Superior temporal gyrus (tissue), 1 donor: Measurements from ENCODE around the gene YIPF1.

Experiments used
- DNase-seq: peaks from one replicate; pipeline ENCODE4 v3.0.0-alpha.2; 2016; ENCODE audit errors: extremely low spot score

The YIPF1 gene

DNA sequence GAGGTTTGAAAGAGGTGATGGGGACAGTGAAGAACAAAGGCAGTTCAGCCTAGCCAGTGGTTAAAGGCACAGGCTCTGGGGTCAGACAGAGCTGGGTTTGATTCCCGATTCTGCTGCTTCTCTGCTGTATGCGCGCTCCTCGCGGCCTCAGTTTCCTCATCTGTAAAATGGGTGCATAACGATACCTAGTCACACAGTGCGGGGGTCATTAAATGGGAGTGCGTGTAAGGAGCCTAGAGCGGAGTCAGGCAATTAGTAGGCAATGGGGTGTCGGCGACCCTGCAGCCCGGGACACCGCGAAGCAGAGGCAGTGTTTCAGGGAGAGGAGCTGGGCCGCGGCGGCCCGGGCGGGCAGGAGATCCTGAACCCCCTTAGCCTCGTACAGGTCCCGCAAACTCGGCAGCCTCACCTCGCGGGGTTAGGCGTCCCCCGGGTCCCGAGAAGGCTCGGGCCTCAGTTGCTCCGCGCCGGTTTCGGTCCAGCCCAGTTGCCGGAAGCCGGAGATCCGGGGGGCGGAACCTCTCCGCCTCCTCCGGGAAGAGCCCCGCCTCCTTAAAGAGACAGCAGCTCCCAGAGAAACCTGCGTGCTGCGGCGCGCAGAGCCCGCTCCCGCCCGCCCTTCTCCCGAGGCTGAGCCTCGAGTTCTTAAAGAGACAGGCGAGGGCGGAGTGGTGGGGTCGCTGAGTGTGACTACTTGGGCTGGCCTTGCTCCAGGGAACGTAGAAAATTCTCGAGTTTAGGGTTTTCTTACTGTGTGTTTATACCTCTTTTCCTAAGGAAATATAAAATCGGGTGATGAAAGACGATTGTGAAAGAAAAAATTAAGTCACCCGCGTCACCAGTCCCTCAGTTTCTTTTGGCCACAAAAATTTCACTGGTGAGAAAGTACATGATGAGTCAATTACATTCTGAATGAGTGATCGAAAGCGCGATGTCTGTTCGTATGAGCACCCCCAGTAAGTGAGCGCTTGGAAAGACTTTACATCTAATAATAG lies at the start of gene YIPF1:
Gene YIPF1, minus strand, starts transcription at position 494 of the 995 bp plus-strand sequence. CDS start 860 bp downstream, outside the sequence.
- DNase-seq = peak; percentile 94

DNA sequence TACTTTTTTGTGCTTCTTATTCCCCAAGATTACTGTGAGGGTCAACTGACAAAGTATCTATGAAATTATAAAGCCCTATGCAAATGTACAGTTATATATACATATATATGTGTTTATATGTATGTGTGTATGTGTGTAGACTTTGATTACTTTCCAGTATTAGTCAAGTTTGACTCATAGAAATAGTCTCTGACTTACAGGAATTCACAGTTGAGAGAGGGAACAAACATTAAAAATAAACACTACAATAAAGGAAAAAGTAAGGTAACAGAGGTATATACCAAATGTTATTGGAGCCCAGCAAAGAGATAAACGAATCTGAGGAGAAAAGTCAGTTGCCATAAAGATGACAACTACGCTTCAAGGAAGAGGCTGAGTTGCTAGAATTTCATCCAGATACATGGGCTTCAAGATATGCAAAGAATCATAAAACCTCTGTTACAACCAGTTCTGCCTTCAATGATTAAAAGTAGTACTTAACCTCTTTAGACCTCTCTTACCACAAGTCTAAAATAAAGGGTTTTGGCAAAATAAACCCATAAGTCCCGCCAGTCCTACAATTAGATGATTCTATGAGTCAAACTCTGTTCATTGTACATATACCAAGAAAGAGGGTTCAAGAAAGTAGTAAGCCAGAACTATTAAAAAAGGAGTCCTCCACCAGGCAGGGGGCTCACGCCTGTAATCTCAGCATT lies 48.7 kb upstream of the YIPF1 start:
- DNase-seq = no peak

DNA sequence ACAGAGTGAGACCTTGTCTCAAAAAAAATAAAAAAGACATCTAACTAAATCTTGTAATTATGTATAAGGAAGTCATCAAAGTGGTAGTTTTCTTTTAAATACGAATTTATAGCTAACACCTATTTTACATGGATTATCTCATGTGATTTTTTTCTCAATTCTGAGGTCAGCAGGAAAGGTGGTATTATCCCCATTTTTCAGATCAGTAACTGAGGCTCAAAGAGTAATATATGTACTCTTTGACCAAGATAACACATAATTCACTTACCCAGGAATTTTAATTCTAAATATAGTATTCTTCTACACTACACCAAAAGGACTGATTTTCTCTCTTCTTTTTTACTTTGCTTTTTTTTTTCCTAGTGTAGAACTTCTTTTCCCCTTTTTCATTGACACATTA lies 46.8 kb upstream of the YIPF1 start:
- no peak for DNase-seq

DNA sequence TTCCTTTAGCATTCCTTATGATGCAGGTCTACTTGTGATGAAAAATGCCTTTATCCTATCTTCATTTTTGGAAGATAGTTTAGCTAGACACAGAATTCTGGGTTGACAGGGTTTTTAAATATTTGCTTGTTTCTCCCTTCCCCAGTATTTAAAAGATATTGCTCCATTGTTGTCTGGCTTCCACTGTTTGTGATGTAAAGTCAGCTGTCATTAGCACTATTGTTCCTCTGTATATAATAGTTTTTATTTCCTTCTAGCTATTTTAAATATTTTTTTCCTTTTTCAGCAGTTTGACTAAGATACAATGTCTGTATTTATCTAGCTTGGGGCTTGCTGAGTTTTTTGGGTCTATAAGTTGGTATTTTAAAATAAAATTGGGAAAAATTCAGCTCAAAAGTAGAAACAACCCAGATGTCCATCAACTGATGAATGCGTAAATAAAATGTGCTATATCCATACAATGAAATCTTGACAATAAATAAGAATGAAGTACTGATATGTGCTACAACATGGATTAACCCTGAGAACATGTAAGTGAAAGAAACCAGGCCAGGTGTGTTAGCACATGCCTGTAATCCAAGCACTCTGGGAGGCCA lies 44.7 kb upstream of the YIPF1 start:
- DNase-seq = no peak

DNA sequence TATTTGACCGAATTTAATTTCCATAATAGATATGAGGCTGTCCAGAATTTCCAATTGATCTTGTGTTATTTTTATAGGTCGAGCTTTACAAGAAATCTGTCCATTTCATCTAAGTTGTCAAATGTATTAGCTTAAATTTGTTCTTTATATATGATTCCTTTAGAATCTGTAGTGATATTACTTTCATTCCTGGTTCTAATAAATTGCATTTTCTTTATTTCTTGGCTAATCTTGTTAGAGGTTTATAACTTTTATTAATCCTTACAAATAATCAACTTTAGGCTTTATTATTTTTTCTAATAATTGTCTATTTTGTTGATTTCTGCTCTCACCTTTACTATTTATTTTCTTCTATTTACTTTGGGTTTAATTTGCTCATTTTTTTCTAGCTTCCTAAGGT lies 41.9 kb upstream of the YIPF1 start:
- no peak for DNase-seq

DNA sequence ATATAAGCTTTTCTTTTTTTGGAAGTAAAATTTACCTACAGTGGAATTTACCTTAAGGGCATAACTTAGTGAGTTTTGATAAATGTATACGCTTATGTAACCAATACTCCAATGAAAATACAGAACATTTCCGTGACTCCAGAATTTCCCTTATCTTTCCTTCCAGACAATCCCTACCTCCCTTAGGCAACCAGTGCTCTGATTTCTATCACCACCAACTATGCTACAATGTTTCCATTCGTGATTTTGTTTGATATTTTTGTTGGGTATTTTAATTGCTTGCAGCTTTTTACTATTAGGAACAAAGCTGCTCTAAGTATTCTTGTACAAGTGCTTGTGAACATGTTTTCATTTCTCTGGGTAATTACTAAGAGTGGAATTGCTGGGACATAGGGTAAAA lies 41.3 kb upstream of the YIPF1 start:
- DNase-seq = no peak

DNA sequence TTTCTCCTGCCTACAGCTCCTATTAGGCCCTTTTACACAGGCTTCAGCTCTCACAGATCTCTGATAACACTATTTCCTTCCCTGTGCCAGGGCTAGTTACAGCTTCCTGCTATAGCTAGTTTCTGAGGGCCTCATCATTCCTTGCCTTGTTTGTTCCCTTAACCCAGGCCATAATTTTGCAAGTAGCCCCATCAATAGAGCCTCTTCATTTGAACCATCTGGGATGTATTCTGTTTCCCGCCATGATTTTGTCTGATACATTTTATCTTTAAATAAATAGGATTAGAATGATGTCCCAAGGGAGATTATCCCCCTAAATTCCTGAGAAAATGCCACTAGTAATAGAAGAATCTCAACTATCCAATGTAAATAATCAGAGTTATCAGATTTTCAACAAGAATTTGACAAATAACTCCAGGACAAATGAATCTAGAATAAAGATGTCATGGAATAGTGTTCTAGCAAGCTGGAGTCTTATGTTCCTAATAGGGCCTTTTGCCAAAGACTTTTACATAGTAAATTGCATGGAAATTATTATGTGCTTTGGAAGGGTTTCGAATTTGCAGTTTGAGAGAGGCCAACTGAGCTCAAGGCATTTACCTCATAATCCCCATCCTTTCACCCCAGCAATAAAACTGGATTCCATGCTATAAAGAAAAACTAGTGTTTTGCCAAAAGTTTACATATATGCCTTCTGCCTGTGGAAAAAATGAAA lies 39.8 kb upstream of the YIPF1 start:
- DNase-seq = no peak

DNA sequence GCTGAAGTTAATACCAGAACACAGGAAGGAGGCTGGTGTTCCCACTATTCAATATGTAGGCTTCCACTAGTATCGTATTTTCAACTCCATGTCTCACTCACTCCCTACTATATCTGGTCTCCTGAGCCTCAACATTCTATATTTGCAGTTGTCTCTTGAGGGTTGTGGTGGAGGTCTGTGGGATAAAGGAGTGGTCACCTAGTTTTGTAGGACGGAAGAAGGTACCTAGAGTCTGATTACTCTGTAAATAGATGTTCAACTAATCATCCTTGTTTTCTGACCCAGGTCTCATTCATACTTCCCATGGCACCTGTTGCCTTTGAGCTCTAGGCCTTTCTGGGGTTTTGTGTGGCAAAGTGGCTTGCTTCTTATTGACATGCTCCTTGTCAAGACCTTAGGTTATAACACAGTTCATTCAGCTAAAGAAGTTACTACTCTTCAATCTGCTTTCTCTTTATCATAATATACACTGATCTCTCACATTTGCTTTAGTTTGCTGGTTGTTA lies 37.8 kb upstream of the YIPF1 start:
- DNase-seq = no peak

DNA sequence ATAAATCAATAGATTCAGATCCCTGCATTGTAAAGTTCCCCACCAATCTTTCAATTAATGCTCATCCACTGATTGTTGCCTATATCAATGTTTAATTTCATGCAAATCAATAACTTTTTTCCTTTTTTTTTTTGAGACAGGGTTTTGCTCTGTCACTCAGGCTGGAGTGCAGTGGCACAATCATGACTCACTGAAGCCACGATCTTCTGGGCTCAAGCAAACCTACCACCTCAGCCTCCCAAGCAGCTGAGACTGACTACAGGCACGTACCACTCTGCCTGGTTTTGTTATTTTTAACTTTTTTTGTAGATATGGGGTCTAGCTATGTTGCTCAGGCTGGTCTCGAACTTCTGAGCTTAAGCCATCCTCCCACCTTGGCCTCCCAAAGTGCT lies 30.1 kb upstream of the YIPF1 start:
- no peak for DNase-seq

DNA sequence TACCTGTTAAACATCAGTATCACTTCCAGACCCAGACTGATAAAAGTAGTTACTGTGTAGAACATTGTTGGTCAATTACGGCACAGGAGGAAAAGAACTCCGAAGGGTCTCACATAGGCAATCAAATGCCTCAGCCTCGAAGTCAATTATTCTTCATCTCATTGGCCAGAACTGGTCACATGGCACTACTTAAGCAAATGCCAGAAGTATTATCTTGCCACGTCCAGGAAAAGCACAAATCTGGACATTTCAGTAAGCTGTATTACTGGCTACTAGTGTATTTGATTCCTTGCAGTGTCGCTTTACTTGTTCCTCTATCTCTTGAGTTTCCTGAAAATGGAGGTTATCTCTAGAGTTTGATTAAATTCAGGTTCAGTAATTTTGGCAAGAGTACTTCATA lies 28.7 kb upstream of the YIPF1 start:
- no peak for DNase-seq

DNA sequence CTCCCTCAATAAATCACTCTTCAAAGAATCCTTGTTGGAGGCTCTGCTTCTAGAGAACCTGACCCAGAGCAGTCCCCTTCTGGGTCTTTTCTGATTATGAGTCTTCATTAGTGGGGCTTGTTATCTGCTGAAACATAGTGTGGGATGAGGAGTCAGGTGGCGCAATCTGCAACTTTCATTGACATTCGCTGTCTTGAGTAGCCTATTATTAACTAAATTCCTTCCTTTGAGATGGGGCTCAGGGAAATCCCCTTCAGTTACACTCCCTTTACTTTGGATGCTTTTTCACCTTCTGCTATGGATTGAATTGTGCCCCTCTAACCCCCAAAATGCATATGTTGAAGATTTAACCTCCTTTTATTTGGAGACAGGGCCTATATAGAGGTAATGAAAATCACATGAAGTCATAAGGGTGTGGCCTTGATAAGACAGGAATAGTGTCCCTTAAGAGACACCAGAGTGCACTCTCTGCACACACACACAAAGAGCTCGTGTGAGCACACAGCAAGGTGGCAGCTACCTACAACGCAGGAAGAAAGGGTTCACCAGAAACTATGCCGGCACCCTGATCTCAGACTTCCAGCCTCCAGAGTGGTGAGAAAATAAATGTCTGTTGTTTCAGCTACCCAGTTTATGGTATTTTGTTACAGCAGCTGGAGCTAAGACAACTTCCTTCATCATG lies 23.9 kb upstream of the YIPF1 start:
- DNase-seq = peak; percentile 30

DNA sequence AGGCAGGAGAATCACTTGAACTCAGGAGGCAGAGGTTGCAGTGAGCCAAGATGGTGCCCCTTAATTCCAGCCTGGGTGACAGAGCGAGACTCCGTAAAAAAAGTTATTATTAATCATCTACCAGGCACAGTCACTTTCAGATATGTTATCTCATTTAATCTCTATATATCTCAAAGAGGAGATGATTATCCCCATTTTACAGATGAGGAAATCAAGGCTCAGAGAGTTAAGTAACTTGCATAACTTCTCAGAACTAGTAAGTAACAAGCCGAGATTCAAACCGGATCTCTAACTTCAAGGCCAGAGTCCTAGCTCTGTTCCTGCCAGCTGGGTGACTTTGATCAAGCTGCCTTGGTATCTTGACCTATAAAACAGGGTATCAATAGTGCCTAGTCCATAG lies 21.8 kb upstream of the YIPF1 start:
- DNase-seq = no peak

DNA sequence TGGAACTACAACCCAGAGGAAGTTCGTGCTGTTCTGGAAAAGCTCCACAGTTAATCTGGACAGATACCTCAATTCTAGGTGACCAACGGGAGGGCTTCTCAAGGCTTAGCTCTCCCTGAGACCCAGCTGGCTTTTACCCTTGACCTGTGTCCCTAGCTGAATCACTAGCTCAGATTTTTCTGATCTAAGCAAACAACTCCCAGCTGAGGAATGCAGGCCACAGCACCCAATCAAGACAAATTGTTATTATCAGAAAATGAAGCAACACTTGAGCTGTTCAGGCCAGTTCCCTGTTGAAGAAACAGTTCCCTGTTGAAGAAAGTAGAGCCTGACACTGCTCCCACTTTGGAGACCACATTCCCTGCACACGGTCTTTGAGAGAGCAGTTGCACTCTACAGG lies 20.3 kb upstream of the YIPF1 start:
- no peak for DNase-seq

DNA sequence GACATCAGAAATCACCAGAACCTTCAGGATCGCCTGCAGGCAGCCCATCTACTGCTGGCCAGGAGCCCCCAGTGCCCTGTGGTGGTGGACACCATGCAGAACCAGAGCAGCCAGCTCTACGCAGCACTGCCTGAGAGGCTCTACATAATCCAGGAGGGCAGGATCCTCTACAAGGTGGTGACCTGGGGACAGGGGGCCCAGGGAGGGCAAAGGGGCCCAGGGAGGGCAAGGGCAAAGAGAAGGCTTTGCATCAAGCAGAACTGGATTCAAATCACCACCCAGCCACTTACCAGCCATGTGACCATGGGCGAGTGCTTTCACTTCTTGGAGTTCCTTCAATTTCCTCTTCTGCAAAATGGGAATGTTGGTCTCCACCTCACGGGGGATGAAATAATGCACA lies 16.5 kb upstream of the YIPF1 start:
- no peak for DNase-seq

DNA sequence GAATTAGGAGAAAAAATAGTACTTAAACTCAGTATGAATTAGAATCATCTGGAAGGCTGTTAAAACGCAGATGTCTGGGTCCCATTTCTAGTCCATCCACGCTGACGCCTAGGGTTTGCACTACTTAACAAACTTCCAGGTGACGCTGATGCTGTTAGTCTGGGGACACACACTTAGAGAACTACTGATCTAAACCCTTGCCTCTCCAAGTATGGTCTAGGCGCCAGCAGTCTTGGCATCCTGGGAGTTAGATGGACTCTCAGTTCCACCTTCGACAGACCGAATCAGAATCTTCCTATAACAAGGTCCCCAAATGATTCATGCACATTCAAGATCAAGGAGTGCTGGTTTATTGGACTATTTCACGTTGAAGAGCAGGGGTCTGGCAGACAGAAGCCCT lies 15.9 kb upstream of the YIPF1 start:
- DNase-seq = no peak

DNA sequence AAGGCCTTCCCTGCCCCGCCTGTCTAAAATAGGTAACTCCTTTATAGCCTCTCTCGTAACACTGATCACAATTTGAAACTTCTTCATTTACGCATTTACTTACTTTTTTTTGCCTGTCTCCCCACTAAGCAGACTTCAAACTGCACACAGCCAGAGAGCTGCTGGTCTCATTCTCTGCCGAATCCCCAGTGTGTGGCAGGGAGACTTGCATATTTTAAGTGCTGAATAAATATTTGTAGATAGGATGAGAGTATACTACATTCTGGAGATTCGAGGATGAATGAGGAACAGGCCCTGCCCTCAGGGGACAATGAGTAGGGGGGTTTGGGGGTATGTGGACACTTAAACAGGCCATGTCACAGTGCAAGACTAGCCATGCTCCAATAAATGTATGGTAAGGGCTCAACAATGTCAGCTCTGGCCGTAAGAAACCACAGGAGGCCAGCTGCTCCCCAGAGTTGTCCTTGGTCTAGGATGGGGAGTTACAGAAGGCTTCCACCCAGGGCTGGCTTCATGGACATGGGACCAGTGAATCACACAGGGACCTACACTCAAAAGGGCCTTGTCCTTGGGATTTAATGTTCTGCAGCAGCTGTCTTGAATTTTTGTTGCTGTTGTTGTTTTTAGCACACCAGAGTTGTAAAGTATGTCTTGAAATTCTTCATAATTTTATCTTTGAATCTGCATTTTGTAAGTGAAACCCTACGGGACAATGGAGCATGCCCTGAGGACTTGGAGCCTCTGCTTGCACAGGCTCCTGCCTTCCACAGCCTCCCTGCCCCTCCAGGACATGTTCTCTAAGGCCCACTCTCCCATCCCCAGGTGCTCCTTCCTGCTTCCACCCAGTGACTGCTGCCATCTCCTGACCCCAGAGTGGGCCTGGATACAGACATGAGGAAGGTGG lies 12.9 kb upstream of the YIPF1 start:
- no peak for DNase-seq

DNA sequence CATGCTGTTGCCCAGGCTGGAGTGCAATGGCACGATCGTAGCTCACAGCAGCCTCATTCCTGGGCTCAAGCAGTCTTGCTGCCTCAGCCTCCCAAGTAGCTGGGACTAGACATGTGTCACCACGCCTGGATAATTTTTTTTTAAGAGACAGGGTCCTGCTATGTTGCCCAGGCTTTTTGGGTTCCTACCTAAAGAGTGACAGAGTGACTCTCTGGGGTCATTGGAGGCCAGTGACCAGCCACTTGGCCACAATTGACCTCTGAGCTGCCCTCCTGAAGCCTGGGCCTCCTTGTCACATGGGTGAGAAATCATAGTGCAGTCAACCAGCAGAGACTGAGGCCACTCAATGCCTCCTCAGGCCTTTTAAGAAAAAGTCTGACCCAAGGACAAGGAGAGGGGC lies 10.1 kb upstream of the YIPF1 start:
- no peak for DNase-seq

DNA sequence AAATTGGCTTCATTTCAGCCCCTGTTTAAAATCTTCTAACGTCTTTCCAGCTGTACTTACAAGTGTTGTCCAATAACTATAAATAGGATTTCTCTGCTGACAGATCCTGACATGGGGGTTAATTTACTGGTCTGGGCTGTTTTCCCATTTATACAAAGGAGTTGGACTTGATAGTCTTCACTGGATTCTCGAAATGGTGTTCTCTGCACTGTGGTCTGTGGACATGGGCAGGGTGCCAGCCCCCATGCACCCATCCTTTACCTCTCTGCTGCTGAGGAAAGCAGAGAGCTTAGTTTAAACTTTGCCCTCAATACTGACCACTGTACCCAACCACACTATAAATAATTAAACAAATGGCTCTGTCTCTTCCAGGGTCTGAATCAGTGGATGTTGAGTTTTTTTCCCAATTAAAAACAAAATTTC lies 9.6 kb upstream of the YIPF1 start:
- DNase-seq = no peak

DNA sequence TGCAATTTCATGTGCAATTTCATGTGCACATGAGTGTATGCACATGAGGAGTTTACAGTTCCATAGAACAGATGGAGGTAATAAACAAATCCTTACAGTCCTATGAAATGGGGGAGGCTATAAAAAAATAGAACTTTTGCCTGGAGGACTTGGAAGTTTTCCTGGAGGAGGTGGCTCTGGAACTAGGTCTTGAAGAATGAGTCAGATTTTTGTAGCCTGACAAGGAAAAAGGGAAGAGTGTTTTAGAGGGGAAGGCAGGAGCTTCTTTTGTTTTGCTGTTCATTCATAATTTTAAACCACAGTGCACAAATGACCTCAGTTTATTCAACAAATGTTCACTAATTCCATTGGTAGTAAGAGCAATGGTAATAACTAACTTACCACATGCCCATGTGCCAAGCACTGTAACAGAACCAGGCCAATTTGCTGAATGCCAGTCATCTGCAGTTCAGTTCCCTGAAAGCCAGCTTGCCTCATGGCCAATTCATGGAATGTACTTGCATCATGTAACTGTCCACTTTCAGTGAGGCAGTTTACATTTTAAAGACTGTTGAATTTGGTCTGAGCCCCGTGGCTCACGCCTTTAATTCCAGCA lies 7.1 kb upstream of the YIPF1 start:
- peak; percentile 69 for DNase-seq

DNA sequence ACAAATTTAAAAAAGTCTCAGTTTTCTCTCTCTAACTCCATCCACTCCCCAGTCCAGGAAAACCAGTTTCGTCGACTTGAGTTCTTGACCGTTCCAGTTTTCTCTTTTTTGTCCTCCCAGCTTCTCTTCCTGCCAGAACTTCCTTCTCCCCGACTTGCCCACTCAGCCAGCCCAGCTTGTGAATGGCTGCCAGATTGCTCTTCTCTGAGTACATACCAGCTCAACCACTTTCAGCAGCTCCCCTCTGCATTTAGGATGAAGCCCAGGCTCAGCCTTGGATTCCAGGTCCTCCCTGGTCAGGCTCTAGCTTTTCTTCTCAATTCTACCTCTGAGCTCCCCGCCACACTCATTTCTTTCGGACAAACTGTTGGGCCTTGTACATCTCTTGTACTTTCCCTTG lies 5.8 kb upstream of the YIPF1 start:
- DNase-seq = no peak
